Adrenal gland (tissue), 12 donors: ENCODE measurements around the gene SYTL3. TPM values are rescaled to one million over a fixed set of nuclear protein-coding genes. Genes with fewer than 3 reads are reported as not detected.
A peak's percentile ranks its signal among the peaks of the same experiment; 100 is the strongest.

ENCODE experiments used
- DNase-seq, 7 donors: peaks; one replicate each; pipeline ENCODE4 v3.0.0-alpha.2; 2019 to 2020
- H3K27ac ChIP-seq, 5 donors: fragments of 200-600 bp; sonication (generic) in 4 of 5; 1 replicate in 3 of 5; 2 replicates in 2 of 5; pipeline versions ENCODE4 v1.5.1 to v1.8.0; 2016 to 2020; ENCODE audit warnings: mild to moderate bottlenecking in 1 of 5
- H3K27me3 ChIP-seq: fragments of 200-600 bp; 2 replicates; pipeline ENCODE4 v1.8.0; 2021
- H3K36me3 ChIP-seq, 2 donors: fragments of 200-600 bp; replicated peaks in 1 of 2; 1 replicate in 1 of 2; 2 replicates in 1 of 2; pipeline versions ENCODE4 v1.5.1 to v1.8.0; 2018 to 2022
- H3K4me1 ChIP-seq, 2 donors: fragments of 200-600 bp; replicated peaks in 1 of 2; 1 replicate in 1 of 2; 2 replicates in 1 of 2; pipeline versions ENCODE4 v1.5.1 to v1.8.0; 2018 to 2021
- H3K4me3 ChIP-seq, 4 donors: fragments of 200-600 bp; sonication (generic) in 3 of 4; one replicate each; pipeline ENCODE4 v1.5.1; 2016 to 2018
- H3K9me3 ChIP-seq, 3 donors: fragments of 200-600 bp; sonication (generic) in 1 of 3; replicated peaks in 1 of 3; 1 replicate in 2 of 3; 2 replicates in 1 of 3; pipeline versions ENCODE4 v1.5.1 to v1.8.0; 2016 to 2021
- POLR2A ChIP-seq, 2 donors: fragments of 450-650 bp; IDR thresholded peaks; one replicate each; pipeline ENCODE4 v1.6.1; 2017; ENCODE audit warnings: antibody characterized with exemption in 2 of 2, mild to moderate bottlenecking in 2 of 2, moderate library complexity in 1 of 2
- WGBS, 4 donors: extraction: QIAGEN DNeasy Blood & Tissue Kit in 2 of 4; methylation state at CpG; one replicate each; pipeline versions ENCODE4 v1.1.5 to v1.1.7; 2013 to 2017; 5-methylcytosine and 5-hydroxymethylcytosine counted together
- intact Hi-C, 2 donors: fragments of 100-400 bp; cut with DNase I; formaldehyde crosslinking; loops; one replicate each; pipeline versions ENCODE4 v1.14.1 to v1.15.0; 2022 to 2023
- polyA plus RNA-seq, 3 donors: library from polyadenylated mRNA; stranded (reverse); fragments of 200-250 nt in 2 of 3; fragments of 350-450 nt in 1 of 3; fragmentation: Illumina TruSeq in 1 of 3; extraction: RNeasy Lipid Tissue Mini Kit (QIAGEN cat#74804) in 1 of 3; gene quantifications; one replicate each; pipeline ENCODE4 v1.2.3, GENCODE V29; 2013 to 2014
- total RNA-seq, 9 donors: library from RNA; depleted of rRNA in 4 of 9; stranded (reverse); fragments of >200 nt in 4 of 9; fragments of 120-200 nt in 1 of 9; fragmentation: NEBNext Ultra II Directional in 1 of 9; extraction: Animal tissue kit (Norgen Biotek cat#: 25700) in 1 of 9; gene quantifications; one replicate each; pipeline versions ENCODE4 v1.1.0 to v1.2.4, GENCODE V29; 2013 to 2023
- TF ChIP-seq, protein P1 (sequence below), 6 experiments: fragments of 450-650 bp in 4 of 6; fragments of 200-600 bp in 2 of 6; sonication (generic) in 1 of 6; IDR thresholded peaks; 1 replicate in 5 of 6; 2 replicates in 1 of 6; pipeline versions ENCODE4 v1.5.1 to v1.8.0; 2016 to 2021; ENCODE audit warnings: antibody characterized with exemption in 6 of 6, mild to moderate bottlenecking in 2 of 6, moderate library complexity in 1 of 6
- donor health status: healthy with polysubstance abuse.
- donor health status: Bipolar disorder and iron deficiency.
- donor health status: DM: yes; HTN: yes; CAD: no.
- donor health status: DM: no; HTN: no; CAD: no.
- donor health status: DM: no; HTN: no; CAD: no.
- donor health status: DM: yes; HTN: yes; CAD: no.

SYTL3 gene
- total and polyA plus RNA-seq, 12 donors: 0.94 to 3.9 (median 2.1) TPM

DNA sequence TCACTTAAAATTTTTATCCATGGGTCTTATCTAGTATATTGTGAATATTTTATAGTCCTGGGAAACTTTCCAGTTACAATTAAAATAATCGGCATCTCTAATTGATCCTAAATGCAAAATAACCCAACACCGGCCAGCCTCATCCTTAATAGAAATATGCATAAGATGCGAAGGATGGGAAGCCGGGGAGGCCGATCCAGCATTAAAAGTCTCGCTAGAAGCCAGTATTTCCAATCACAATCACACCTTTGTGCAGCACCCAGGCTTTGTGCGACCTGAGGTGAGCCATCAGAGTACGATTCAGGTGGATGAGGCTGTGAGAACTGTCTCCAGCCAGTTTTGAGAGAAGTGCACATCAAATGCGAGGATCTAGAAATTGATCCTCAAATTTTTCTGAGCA lies 104.0 kb downstream of the SYTL3 start:
- no peaks in the 10 kb centered on the region for H3K36me3 ChIP-seq
- no peak overlapping the region for H3K4me3 ChIP-seq
- no peak overlapping the region for H3K27ac ChIP-seq
- TF ChIP-seq, protein P1, sequence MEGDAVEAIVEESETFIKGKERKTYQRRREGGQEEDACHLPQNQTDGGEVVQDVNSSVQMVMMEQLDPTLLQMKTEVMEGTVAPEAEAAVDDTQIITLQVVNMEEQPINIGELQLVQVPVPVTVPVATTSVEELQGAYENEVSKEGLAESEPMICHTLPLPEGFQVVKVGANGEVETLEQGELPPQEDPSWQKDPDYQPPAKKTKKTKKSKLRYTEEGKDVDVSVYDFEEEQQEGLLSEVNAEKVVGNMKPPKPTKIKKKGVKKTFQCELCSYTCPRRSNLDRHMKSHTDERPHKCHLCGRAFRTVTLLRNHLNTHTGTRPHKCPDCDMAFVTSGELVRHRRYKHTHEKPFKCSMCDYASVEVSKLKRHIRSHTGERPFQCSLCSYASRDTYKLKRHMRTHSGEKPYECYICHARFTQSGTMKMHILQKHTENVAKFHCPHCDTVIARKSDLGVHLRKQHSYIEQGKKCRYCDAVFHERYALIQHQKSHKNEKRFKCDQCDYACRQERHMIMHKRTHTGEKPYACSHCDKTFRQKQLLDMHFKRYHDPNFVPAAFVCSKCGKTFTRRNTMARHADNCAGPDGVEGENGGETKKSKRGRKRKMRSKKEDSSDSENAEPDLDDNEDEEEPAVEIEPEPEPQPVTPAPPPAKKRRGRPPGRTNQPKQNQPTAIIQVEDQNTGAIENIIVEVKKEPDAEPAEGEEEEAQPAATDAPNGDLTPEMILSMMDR (IDR thresholded peaks at IDR 0.05): no peak
- peaks cover 0 to 8% of the 10 kb centered on the region in 2 donors for H3K4me1 ChIP-seq
- no peaks in the 10 kb centered on the region for H3K9me3 ChIP-seq
- DNase-seq: no peak
- 90 to 98% (median 92%) methylated on average over 9 of the region's 9 CpGs for WGBS, 4 donors
- H3K27me3 ChIP-seq: no peaks in the 10 kb centered on the region
- intact Hi-C loops: no loop called here

DNA sequence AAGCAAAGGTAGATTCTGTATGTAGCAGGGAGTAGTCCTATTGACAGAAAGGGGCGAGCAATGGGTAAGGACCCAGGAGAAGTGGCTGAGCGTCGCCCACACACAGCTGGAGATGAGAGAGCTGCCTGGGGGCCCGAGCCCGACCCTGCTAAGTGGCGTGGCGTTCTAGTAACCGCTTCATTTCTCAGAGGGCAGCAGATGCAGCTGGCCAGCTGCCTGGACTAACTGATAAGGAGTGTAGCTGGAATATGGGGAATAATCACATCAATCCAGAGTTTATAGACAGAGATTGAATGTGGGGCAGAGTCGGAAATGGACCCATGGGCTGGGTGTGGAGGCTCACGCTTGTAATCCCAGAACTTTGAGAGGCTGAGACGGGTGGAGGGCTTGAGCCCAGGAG lies 104.9 kb downstream of the SYTL3 start:
- Histone ChIP-seq H3K27me3 (no peaks in the 10 kb centered on the region), H3K4me3 (no peak overlapping the region), H3K36me3 (no peaks in the 10 kb centered on the region), H3K27ac (no peak overlapping the region), H3K4me1 (peaks cover 0 to 8% of the 10 kb centered on the region in 2 donors), H3K9me3 (no peaks in the 10 kb centered on the region)
- TF ChIP-seq, protein P1 (IDR thresholded peaks at IDR 0.05): no peak
- no peak for TF ChIP-seq POLR2A (IDR thresholded peaks at IDR 0.05)
- intact Hi-C loops: no loop called here
- DNase-seq: peak in 2 of 7 donors; percentile 21 to 52
- WGBS, 4 donors: 54 to 66% (median 61%) methylated on average over 11 of the region's 11 CpGs

DNA sequence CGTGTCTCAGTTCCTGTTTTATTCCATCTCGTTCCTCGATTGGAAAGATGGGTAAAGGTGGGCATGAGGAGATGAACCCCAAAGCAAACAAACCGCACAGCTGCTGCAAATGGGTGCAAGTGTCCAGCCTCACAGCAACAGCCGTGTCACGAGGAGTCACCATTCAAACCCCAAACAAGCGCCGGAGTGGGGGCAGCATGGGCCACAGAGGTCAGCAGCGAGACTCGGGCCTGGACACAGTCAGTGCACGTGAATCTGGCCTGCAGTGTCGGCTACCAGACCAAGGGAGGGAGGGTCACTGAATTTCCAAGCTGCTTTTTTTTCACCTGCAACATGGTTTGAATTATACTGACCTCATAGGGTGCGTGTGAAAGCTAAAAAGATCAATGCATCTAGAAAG lies 105.8 kb downstream of the SYTL3 start:
- intact Hi-C loops: no loop called here
- Histone ChIP-seq H3K27ac (no peak overlapping the region), H3K9me3 (no peaks in the 10 kb centered on the region), H3K4me3 (no peak overlapping the region), H3K36me3 (no peaks in the 10 kb centered on the region), H3K27me3 (no peaks in the 10 kb centered on the region), H3K4me1 (peaks cover 0 to 8% of the 10 kb centered on the region in 2 donors)
- 94 to 97% (median 95%) methylated on average over 13 of the region's 13 CpGs for WGBS, 4 donors
- no peak for TF ChIP-seq POLR2A (IDR thresholded peaks at IDR 0.05)
- TF ChIP-seq, protein P1 (IDR thresholded peaks at IDR 0.05): no peak
- DNase-seq: peak in 2 of 7 donors; percentile 12 to 28

DNA sequence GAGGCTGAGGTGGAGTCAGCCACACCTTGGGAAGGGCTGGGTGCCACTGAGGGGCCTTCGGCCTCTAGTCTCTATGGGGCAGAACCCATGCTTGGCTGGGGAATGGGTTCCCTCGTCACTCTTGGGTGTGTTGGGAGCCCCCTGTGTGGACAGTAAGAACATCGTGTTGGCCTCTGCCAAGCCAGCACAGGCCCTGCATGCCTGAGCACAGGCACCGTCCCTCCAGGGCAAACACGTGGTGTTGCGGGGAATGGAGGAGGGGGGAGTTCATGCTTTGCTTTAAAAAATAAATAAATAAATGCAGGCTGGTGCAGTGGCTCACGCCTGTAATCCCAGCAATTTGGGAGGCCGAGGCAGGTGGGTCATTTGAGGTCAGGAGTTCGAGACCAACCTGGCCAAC lies 106.3 kb downstream of the SYTL3 start:
- H3K9me3 ChIP-seq: no peaks in the 10 kb centered on the region
- DNase-seq: peak in 2 of 7 donors; percentile 17 to 41
- 79 to 96% (median 91%) methylated on average over 5 to 9 of the region's 9 CpGs for WGBS, 4 donors
- H3K27ac ChIP-seq: no peak overlapping the region
- H3K4me1 ChIP-seq: peaks cover 0 to 8% of the 10 kb centered on the region in 2 donors
- TF ChIP-seq, protein P1 (IDR thresholded peaks at IDR 0.05): no peak
- TF ChIP-seq POLR2A (IDR thresholded peaks at IDR 0.05): no peak
- intact Hi-C loops: no loop called here
- no peaks in the 10 kb centered on the region for H3K27me3 ChIP-seq
- no peaks in the 10 kb centered on the region for H3K36me3 ChIP-seq
- no peak overlapping the region for H3K4me3 ChIP-seq
